H4 (cell line): ENCODE measurements around the gene RAD51B. TPM values are rescaled to one million over a fixed set of nuclear protein-coding genes. Genes with fewer than 3 reads are reported as not detected.
A peak's percentile ranks its signal among the peaks of the same experiment; 100 is the strongest.

Experiments
- DNase-seq: peaks from one replicate; pipeline ENCODE4 v3.0.0-alpha.2; 2015; ENCODE audit warnings: low spot score
- total RNA-seq: library from RNA; depleted of rRNA; stranded (reverse); fragments of >200 nt; shearing (Covaris generic); gene quantifications from 2 replicates; pipeline ENCODE4 v1.2.3, GENCODE V29; 2014

Gene RAD51B
- total RNA-seq, 1 experiment from 2014 or later: 11.2 TPM

GRCh38 chr14:68379510-68380328, 560.1 kb downstream of the RAD51B start:
- DNase-seq: no peak

- no peak for DNase-seq
Measured at GRCh38 chr14:68380329-68380741, 560.8 kb downstream of the RAD51B start.

DNA sequence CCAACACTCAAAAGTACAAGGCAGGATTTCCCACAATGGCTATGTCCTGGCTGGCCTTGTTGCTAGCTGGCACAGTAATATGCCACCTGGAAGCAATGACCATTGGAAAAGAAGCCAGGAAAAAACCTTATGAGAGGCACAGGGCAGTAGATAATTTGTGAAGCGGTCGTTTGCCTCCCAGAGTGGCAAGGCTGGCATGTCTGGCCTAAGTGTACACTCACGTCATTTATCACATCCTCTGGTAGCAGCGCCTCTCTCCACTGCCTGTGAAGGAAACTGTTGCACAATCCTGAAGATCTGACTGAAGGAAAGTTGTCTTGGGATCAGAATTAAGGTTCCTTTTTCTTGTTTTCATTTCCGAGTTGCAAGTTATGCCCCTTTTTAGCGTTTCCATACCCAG, 564.8 kb downstream of the RAD51B start:
- DNase-seq: peak; percentile 24

DNA sequence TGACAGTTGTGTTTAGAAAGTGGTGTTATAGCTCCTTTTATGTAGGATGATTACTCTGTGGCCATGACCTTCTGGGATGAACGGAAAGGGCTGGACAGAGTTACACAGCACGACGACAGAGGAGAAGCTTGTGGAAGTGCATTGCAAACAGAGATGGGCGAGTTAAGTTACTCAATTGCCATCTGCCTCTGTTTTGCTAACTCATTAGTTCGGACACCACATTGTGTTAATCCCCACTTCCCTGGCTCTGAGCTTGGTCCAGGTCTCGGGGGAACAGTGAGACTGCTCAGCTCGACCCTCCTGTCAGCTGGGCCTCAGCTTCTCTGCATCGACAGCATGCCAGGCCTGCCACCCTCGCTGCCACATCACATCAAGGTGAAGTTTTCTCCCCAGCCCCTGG, 565.3 kb downstream of the RAD51B start:
- DNase-seq: no peak

- no peak for DNase-seq
Measured at GRCh38 chr14:68386446-68386845, 566.9 kb downstream of the RAD51B start.

GRCh38 chr14:68386950-68387779, 567.6 kb downstream of the RAD51B start:
- peak; percentile 25 for DNase-seq

DNA sequence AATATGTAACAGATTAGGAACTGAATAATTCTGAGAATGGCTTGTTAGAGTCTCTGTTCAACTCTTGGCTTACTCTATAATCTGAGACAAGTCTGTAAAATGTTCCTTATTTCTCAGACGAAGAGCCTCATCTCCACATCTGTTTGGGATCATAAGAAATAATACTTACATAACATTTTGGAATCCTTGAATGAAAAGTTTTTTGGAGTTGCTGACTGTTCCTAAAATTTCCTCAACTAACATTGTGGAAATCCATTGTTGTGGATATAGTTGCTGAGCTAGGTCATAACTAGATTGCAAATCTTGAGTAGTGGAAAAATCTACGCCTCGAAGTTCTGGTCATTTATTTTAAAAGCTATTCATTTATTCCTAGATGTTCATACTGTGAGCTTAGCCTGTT, 570.4 kb downstream of the RAD51B start:
- no peak for DNase-seq

GRCh38 chr14:68390741-68391140, 571.2 kb downstream of the RAD51B start:
- no peak for DNase-seq

- no peak for DNase-seq
Measured at GRCh38 chr14:68391311-68392014, 571.9 kb downstream of the RAD51B start.

- DNase-seq: no peak
Measured at GRCh38 chr14:68392393-68393141, 573.0 kb downstream of the RAD51B start.

- DNase-seq: no peak
Measured at GRCh38 chr14:68393259-68393658, 573.7 kb downstream of the RAD51B start.

GRCh38 chr14:68394118-68394763, 574.7 kb downstream of the RAD51B start:
- DNase-seq: no peak

DNA sequence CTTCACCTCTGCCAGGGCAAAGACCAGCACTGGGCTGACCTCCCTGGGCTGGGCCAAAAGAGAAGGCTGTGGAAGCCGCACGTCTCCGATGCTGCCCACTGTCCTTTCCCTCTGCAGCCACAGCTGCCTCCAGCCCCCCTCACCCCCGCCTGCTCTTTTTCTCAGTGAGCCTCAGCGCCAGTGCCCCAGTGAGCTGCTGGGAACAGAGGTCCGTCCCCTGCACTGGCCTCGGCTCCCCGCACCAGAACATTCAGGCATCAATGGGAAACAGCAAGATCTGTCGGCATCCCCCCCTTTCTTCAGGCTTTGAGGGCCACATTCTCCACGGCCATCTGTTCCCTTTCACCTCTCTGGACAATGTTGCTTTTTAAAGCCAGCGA, 575.2 kb downstream of the RAD51B start:
- DNase-seq: no peak

DNA sequence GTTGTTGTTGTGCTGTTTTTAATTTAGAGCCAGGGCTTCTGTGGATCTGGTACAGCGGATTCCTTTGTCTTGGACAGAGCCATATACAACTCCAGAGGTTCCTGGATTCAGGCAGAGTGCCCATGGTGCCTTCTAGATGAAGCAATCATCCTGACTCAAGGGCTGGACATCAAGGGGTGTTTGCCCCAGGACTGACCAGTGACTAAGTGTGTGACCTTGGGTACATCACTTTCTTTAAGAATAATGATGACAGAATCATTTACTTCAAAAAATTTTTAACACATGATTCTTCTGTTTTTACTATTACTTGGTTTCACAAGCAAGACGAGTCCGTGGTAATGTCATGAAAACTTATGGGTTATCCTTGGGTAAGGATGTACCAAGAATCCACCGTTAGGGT, 576.0 kb downstream of the RAD51B start:
- DNase-seq: no peak

DNA sequence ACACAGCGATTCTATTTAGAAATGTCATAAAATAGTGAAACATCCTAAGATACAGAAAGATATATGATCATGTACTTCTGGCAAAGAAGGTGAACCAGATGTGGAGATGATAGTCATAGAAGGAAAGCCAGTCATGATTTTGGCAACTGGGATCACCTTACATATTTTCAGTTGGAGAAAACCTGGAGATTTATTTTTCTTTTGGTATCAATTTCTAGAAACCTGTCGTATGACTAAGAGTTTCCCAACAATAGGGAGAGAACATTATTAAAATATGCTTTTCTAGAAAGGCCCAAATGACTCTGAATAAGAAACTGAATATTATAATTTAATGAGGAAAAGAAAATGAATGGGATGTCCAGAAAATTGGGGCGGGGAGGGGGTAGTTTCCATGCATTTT, 576.9 kb downstream of the RAD51B start:
- no peak for DNase-seq

GRCh38 chr14:68397371-68397811, 577.8 kb downstream of the RAD51B start:
- DNase-seq: no peak

- DNase-seq: peak; percentile 15
Measured at GRCh38 chr14:68397822-68398221, 578.2 kb downstream of the RAD51B start.

DNA sequence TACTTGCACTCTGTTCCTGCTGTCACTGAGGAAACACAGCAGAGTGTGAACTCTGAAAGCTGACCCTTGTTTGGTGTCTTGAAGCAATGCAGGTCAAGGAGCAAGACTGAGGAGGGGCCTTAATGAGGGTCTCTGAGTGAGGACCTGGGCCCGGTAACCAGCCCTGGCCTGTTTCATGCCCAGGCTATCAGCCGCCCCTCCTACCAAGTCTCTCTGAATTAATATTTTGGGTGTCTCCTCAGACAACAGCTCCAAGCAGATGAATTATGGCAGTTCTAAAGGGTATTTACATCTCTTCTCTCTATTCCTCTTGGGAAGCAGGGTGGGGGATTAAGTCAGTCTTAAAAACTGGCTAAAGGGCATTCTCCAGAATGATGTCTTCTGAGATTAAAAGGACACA, 578.8 kb downstream of the RAD51B start:
- DNase-seq: no peak

GRCh38 chr14:68399971-68400370, 580.4 kb downstream of the RAD51B start:
- DNase-seq: no peak

DNA sequence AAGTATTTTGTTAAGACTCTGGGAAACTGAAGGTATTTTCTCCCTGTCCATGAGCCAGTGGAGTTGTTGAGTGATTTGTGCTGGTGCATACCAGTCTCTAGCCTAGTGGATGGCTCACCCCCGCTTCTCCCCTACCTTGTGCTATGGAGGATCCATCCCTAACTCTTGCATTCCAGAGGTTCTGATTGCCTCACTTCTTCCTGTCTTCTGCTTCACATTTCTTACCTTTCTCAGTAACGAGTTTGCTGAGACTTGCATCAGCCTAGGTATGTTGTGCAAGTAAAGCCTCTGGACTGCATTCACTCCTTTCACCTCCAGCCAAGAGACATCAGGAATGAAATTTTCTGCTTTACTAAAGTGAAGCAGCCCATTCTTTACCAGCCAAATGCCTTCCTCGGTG, 581.7 kb downstream of the RAD51B start:
- no peak for DNase-seq

GRCh38 chr14:68401855-68402254, 582.3 kb downstream of the RAD51B start:
- no peak for DNase-seq
